IPS-NIHi7 (cell line): ENCODE results near the gene SOCS2.
"Not testable (repeated sequence)": the region's sequence is repeated elsewhere in the genome, so short reads cannot be mapped to it uniquely, and the experiment has no call there.

Experiments used
- DNase-seq: peaks from one replicate; pipeline ENCODE4 v3.0.0; 2012; ENCODE audit warnings: mixed read lengths; ENCODE audit errors: extremely low spot score

Gene SOCS2

GRCh38 chr12:93593843-93594242 is 21.4 kb downstream of the SOCS2 start:
- DNase-seq: no peak

GRCh38 chr12:93594766-93595311 is 22.4 kb downstream of the SOCS2 start:
- DNase-seq: no peak

DNA sequence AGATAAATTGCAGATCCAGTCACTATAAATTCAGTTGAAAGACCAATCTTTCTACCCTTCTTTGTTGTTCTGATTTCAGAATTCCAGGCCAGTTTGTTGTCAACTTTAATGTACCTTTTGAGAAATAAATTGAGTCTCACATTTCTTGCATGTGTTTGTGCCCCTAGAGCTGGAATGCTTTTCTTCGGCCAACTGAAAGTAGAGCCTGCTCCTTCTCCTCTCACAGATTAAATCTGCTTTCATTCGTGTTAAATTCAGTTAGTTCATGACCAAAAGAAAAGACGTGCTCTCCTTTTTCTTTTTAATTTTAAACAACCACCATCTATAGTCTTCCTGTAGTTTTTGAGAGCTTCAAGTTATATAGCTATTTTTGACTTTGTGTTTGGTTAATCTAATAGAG is 22.9 kb downstream of the SOCS2 start:
- DNase-seq: no peak

DNA sequence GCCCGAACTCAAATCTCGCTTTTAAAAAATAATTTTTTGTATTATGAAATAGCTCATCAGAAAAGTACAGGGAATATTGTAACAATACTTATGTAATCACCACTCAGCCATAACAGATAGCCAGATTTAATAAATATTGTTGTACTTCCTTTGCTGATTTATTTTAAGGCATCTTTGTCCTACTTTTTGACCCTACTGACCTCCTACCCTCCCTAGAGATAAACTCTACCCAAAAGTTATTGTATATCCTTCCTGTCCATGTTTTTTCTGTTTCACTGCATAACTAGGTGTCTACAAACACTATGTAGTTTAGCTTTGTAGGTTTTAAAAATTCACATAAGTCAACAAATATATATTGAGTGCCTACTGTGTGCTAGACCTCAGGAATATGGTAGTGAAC is 25.1 kb downstream of the SOCS2 start:
- DNase-seq: no peak

DNA sequence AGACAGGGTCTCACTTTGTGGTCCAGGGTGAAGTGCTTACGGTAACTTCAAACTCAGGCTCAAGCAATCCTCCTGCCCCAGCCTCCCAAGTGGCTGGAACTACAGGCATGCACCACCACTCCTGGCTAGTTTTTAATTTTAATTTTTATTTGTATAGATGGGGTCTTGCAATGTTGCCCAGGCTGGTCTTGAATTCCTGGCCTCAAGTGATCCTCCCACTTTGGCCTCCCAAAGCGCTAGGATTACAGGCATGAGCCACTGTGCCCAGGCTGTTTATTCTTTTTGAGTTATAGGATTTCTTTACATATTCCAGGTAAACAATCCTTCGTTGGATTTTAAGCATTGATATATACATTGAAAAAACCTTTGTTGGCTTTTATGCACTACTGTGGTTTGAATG is 26.7 kb downstream of the SOCS2 start:
- DNase-seq: no peak

- DNase-seq: no peak
Observed at GRCh38 chr12:93601591-93601990, 29.1 kb downstream of the SOCS2 start.

DNA sequence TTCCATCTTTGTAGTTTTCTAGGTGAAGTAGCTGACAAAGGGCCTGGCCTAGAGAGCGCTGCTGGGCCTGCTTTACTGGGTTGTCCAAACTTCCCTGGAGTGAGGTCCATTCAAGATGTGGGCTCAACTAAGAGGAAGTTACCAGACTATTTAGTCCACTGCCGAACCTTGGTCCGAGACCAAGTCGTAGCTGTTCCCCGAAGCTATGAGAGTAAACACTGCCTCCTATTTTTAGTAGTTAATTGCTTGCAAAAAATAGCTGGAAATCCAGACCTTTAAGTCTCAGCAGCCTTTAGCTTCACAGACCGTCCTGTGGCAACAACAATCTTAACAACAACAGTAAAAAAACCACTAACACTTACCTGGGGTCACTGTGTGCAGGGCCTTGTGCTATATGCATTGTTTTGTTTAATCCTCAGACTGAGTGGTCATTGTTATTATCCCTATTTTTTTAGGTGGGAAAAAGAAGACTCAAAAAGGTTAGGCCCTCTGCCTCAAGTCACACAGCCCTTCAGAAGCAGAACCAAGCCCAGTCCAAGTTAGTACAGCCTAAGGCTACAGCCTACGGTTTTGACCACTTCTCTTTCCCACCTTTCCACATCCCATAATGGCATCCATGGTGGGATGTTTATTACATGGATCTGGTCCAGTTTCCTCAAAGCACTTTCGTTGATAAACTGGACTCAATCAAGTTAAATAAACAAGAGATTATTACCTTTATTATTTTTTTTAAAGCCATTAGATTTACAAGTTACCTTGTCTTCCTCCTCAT is 30.6 kb downstream of the SOCS2 start:
- DNase-seq: no peak

GRCh38 chr12:93603762-93604161 is 31.3 kb downstream of the SOCS2 start:
- DNase-seq: no peak

GRCh38 chr12:93608313-93608712 is 35.8 kb downstream of the SOCS2 start:
- no peak for DNase-seq

DNA sequence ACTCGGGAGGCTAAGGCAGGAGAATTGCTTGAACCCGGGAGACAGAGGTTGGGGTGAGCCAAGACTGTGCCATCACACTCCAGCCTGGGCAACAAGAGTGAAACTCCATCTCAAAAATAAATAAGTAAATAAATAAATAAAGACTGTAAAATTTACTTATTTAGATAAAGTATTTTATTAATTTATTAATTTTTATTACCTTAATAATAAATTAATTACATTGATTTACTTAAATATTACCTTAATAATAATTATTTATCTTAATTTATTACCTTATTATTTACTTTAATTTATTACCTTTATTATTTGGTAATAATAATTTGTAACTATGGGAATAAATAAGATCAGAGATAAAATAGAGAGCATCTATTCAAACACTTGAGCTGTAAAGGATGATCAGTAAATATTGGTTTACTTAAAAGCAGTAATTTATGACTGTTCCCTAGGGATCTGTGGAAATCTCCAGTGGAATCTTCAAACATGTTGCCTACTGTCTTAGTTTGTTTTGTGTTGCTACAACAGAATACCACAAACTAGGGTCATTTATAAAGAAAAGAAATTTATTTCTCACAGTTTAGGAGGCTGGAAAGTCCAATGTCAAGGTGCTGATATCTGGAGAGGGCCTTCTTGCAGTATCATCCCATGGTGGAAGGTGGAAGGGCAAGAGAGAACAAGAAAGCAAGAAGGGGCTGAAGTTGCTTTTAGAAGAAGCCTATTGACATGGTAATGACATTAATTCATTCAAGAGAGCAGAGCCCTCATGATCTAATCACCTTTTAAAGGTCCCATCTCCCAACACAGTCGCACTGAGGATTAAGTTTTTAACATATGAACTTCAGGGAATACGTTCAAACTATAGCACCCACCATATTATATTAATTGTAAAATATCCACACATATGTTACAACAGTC is 37.1 kb downstream of the SOCS2 start:
- DNase-seq: no peak

DNA sequence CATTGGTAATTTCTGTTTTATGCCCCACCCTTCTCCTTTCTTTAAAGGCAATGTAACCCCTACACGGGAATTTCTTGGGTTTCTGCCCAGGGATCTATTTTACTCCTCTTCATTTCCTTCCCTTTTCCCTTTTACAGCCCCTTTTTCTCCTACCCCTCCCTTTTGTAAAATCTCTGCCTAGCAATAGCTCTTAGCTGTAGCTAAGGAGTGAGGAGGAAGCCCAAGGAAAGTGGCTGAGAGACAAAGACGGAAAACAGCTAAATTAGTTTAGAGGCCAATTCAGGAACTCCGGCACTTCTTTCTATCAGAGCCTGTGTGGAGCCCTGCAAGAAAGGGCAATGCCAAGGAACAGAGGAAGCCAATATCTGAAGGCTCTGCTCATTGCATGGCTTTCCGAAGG is 40.3 kb downstream of the SOCS2 start:
- DNase-seq: no peak

DNA sequence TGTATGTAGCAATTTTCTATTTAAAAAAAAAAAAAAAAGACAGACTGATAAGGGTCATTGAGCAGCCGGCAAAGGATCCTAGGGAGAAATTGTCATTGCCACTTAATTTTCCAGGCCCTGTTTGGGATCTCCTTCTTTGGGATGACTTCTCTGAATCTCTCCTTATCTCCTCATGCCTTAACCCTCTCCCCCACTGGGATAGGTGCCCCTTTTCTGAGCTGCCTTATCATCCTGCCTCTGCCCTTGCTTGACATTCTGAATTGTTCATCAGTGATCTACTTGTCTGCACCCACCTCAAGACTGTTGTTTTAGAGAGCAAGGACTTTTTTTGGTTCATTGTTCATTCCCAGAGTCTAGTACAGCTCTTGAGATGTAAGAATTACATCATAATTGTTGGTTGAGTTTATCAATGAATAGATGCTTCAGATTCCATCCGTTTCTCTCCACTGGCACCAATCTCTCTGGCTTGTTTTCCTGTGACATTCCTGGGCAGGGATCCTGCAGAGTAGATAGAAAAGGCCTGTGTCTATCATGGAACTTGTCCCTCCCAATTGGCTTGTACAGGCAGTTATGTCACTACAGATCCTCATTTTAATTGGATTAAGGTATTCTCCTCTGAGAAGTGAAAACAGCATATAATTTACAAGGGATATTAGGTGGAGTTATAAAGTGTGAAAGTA is 42.6 kb downstream of the SOCS2 start:
- DNase-seq: no peak

DNA sequence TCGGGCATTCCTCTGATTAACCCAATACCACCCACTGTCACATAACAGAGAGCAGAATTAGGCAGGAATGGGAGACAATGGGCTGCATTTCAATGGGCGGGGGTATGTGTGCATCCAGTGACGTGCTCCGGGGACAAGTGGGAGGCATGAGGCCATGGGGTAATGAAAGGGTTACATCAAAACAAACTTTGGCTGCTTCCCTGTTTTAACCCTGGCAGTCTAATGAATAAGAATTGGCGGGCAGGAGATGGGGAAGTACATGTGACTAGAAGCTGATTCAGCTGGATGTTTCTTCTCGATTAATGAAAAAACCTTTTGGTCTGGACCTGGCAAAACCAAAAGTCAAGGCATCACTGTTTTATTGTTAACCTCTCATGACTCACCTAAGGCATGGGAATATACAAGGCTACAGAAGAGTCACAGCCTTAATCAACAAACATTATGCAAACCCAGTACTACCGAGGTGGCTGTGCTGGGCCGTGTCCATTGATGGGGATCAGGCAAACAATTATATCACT is 44.2 kb downstream of the SOCS2 start:
- peak; percentile 65 for DNase-seq

DNA sequence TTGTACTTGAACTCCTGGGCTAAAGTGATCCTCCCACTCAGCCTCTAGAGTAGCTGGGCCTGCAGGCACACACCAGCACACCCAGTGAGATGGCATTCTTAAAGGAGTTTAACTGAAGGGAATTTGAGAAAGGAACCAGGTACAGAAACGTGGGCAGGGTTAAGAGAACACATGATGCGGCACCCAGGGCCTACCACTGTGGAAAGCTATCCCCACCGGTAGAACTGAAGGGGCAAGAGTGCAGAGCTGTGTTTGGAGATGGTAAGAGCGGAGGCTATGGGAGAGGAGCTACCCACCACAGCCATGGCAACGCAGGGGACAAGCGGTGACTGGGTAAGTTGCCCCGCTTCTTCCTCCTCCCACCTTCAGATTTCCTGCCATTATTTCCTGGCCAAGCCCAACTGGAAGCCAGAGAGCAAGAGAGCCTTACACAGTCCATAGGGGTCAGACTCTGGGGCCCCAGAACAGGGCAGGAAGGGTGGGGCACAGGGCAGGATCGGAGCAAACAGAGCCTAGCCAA is 46.5 kb downstream of the SOCS2 start:
- no peak for DNase-seq

DNA sequence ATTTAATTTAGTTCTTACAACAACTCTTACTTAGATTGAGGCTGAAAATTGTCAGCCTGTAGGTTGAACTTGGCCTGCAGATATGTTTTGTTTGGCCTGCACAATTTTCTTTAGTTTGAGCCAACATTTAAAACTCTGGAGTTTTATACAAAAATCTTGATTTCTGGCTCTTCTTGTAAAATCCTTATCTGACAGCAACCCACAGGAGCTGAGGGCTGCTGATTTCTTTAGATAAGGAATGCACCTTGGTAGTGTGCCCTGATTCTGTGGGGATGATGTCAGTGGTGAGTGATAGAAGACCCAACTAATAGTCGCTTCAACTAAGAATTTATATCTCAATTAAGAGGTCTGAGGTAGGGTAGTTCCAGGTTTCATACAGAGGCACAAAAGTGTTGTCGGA is 49.5 kb downstream of the SOCS2 start:
- no peak for DNase-seq

DNA sequence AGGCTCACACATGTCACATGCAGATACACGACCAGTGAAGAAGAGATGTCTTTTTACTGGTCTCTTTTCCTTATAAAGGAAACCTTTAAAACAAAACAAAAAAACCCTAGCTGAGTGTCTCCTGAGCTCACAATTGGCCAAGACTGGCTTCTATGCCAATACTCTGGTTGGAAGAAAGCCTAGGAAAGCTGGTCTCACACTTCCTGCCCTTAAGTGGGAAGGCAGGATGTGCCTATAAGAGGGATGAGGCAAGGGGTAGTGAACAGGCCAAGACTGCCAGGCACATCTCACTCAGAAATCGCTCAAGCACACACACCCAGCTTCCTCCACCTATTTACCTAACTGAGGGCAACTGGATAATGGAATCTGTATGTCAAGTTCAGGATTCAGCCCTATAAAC is 50.0 kb downstream of the SOCS2 start:
- no peak for DNase-seq

- no peak for DNase-seq
Observed at GRCh38 chr12:93624595-93625294, 52.3 kb downstream of the SOCS2 start.

DNA sequence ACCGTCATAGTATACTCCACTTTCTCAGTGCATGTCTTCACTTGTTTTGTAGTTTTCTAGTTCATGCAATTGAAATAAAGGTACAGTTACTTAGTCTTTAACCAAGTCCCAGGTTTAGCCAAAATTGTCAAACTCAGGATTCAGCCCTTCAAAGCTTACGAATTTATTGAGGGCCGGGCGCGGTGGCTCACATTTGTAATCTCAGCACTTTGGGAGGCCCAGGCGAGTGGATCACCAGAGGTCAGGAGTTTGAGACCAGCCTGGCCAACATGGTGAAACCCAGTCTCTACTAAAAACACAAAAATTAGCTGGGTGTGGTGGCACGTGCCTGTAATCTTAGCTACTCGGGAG is 52.8 kb downstream of the SOCS2 start:
- DNase-seq: not testable (repeated sequence)

DNA sequence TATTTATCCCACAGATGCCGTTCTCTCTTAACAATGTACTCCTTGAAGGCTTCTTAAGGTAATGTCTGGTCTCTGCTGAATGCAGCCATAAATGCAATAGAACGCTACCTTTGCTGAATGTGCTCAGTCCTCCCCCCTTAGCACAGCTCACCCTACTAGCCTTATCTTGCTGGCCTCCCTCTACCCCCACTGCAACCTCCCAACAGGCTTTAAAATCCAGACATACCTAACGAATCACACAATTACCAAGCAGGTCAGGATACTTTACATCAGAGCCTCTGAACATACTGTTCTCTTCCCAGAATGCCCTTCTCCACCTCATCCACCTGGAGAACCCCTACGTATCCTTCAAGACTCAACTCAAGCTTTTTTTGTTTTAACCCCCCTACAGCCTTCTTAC is 53.7 kb downstream of the SOCS2 start:
- DNase-seq: no peak
